Measurements from ENCODE around the gene MED12.
"Not testable (repeated sequence)": the region's sequence is repeated elsewhere in the genome, so short reads cannot be mapped to it uniquely, and the experiment has no call there.

Gene MED12

GRCh38 chrX:71166461-71166860 lies 48.1 kb downstream of the MED12 start:
- DNase-seq = no peak

- DNase-seq = no peak
Observed at GRCh38 chrX:71167031-71167781, 48.8 kb downstream of the MED12 start.

GRCh38 chrX:71168134-71168533 lies 49.7 kb downstream of the MED12 start:
- no peak for DNase-seq

- no peak for DNase-seq
Observed at GRCh38 chrX:71169586-71169985, 51.2 kb downstream of the MED12 start.

DNA sequence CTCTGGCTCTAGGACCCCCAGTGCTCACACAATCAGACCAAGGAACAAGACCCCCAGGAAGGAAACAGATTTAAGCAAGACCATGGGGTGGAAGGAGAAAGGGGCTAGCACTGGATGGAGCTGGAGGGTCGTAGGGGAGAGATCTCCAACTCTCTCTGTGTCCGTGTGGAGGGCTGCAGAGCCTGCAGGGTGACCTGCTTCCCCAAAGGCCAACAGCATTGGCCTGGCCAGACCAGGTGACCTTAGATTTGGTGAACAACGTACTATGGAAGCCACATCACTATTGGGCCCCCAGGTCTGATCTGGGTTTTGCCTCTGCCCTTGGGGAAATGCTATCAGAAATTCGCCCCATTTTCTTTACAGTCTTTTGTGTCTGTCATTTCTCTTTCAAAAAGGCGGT lies 52.3 kb downstream of the MED12 start:
- no peak for DNase-seq

DNA sequence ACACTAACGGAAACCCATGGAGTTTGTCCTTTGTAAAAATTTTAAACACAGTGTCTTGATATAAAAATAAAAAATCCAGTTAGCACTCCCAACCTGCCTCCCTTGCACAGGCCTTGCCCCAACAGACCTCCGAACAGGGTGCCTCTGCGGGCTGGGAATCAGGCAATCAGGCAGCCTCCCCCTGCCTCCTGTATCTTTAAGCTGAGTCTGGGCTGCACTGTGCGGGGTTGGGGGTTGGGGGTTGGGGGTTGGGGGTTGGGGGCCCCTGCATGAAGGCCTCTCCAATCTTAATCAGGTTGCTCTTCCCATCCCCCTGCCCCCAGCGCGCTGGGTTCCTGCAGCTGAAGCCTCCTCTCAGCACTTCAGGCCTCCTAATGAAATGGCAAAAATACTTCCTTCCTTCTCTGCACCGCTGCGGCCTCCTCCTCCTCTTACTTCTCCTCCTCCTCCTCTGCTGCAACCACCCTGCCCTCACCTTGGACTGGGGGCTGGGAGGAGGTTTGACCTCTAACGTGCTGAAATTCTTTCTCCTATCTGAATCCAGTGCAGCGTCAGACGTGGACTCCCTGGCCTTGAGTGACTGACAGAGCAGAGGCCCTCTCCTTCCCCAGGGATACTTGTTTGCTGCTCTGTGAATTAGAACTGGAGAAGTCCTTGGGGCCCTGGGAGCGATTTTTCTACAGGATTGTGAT lies 52.9 kb downstream of the MED12 start:
- DNase-seq = no peak

DNA sequence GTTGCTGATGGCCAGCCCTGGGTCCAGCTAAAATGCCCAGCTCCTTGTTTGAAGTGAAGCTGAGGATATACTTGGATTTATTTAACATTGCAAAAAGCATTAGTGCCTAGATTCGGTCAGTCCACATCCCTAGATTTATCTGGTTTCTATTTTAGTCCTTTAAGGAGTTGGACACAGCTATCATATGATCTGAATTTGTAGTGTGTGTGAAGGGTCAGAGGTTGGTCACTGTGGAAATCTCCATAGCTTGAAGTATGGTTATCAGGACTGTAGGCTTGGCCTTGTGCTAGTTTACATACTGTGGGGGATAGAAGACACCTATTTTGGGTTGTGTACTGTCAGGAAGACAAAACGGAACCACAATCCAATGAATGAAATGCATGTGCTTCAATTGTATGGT lies 55.0 kb downstream of the MED12 start:
- DNase-seq = no peak

DNA sequence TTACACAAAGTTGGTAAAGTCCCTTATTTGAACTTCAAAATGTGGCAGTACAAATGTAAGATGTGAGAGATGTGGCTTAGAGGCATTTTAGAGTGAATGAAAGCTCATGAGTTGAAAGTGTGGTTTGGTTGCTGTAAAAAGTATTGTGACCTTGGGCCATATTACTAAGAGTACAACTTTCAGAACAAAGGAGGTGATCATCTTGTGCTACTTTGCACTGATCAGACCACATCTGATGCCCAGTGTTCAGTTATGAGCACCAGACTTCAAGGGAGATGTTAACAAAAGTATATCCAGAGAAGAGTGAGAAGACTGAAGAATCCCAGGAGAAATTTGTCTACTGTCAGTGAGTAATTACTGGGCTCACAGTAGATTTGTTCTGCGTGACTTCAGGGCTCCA lies 56.4 kb downstream of the MED12 start:
- no peak for DNase-seq

DNA sequence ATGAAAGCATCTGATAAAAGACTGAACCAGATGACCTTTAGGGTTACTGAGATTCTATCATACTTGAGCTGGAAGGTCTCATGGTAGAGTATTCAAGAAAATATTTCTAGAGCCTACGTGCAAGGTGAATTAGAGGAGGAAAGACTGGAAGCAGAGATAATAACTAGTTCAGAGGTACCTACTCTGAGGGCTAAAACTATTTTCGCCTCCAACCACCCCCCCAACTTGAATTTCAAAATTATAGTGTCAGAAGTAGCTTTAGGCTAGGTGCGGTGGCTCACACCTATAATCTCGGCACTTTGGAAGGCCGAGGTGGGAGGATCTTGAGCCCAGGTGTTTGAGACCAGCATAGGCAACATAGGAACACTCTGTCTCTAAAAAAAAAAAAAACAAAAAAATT lies 57.1 kb downstream of the MED12 start:
- DNase-seq = no peak

DNA sequence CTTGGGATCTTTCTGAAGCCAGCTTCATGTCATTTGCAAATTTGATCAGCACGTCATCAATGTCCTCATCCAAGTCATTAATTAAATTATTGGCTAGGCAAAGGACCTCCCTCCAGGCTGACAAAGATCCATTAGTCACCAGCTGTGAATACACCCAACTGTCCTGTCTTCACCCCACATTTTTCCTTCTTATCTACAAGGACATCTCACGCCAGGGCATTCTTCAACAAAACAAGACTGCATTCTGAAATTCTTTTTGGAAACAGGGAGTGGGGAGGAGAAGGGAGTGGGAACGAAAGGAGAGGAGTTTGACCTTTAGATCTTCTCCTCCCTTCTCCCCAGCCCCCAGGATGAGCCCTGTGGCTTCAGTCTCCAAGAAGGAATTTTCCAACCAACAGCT lies 58.9 kb downstream of the MED12 start:
- DNase-seq = no peak

GRCh38 chrX:71178908-71179307 lies 60.5 kb downstream of the MED12 start:
- peak; percentile 32 for DNase-seq

DNA sequence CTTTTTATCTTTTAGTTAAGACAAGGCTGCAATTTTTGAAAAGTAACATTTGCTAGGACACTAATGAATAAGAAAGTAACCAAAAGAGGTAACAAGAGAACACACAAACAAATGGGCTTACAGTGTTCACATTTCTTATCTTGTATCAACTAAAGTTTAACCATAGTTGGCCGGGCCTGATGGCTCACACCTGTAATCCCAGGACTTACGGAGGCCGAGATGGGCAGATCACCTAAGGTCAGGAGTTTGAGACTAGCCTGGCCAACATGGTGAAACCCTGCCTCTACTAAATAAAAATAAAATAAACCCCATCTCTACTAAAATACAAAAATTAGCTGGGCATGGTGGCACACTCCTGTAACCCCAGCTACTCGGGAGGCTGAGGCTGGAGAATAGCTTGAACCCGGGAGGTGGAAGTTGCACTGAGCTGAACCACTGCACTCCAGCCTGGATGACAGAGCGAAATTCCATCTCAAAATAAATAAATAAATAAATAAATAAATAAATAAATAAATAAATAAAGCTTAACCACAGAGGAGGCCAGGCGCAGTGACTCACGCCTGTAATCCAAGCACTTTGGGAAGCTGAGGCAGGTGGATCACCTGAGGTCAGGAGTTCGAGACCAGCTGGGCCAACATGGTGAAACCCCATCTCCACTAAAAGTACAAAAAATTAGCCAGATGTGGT lies 62.3 kb downstream of the MED12 start:
- not testable (repeated sequence) for DNase-seq

GRCh38 chrX:71181558-71181909 lies 63.1 kb downstream of the MED12 start:
- DNase-seq = peak; percentile 32

- DNase-seq = peak; percentile 74
Observed at GRCh38 chrX:71181910-71182799, 63.8 kb downstream of the MED12 start.

GRCh38 chrX:71182871-71183270 lies 64.5 kb downstream of the MED12 start:
- DNase-seq = no peak

- DNase-seq = no peak
Observed at GRCh38 chrX:71183341-71183740, 64.9 kb downstream of the MED12 start.

- no peak for DNase-seq
Observed at GRCh38 chrX:71184092-71184491, 65.7 kb downstream of the MED12 start.

GRCh38 chrX:71184803-71185495 lies 66.6 kb downstream of the MED12 start:
- DNase-seq = no peak

DNA sequence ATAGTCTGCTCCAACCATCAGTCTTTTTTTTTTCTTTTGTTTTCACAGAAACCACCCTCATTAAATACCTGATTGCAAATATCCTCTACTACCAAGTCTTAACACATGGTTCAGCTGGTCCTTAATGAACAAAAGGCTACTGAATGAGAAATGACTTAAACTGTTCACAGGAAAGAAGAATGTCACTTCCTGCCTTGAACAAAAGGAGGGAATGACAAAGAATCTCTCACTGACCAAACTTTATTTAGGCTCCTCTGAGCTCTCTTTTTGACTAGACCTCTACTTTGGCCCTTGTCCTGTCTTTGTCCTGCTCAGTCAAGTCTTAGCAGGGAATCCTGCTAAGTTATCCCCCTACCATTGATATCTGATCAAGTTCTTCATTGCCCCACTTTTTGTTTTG lies 72.9 kb downstream of the MED12 start:
- DNase-seq = no peak

All from effector CD4-positive, alpha-beta T cell (primary cell).